IPS-18c (cell line): ENCODE results near the gene MPDU1.
A peak's percentile ranks its signal among the peaks of the same experiment; 100 is the strongest.

Source experiments
- H3K4me3 ChIP-seq: 2 replicates; pipeline ENCODE4 v1.7.0; 2013; ENCODE audit warnings: low read depth, mild to moderate bottlenecking, low read length, moderate library complexity; ENCODE audit not compliant: insufficient read depth
- H3K9me3 ChIP-seq: one replicate; pipeline ENCODE4 v1.6.1; 2013; ENCODE audit warnings: mild to moderate bottlenecking, low read length, moderate library complexity; ENCODE audit not compliant: control insufficient read depth, insufficient read depth

MPDU1 gene

DNA sequence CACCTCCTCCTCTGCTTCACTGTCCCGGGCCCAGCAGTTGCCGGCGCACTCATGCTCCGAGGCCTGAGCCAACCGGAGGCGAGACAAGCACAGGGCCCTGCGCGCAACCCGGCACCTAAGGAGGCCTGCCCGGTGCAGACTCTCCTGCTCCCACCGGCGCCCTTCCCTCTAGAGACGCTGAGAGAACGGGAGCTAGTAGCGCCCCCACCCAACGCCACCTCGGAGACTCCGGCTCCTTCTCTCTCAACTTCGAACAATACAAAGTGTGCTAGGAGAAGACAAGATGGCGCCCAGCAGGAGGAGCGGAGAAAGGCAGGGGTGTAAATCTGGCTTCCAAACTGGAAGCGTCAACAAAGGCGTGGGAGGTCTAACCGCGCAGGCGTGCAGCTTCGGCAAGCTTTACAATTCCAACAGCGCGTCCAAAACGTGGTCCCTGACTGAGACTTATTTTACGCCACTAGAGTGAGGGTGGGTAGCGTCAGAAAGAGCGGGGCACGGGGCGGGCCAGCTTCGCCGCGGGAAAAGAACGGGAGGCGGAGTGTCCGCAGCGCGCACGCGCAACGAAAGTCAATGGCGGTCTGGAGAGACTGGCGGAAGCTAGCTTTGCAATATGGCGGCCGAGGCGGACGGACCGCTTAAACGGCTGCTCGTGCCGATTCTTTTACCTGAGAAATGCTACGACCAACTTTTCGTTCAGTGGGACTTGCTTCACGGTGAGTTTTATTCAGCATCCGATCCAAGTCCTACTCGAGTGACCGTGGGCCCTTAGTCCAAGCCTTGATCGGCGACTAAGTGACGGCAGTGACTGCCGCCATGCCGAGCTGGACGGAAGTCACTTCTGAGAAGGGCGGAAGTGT, at the start of gene MPDU1:
Gene MPDU1 (plus strand): TSS at position 600 of the 857 bp plus-strand sequence. CDS start 11 bp downstream, at position 611.
- Histone ChIP-seq H3K4me3 (peak within 1 kb of the TSS; percentile 67), H3K9me3 (no peaks in the 10 kb centered on the region)

GRCh38 chr17:7538050-7538449, 45.6 kb upstream of the MPDU1 start:
- H3K4me3 ChIP-seq = no peak overlapping the region
- H3K9me3 ChIP-seq = no peaks in the 10 kb centered on the region

DNA sequence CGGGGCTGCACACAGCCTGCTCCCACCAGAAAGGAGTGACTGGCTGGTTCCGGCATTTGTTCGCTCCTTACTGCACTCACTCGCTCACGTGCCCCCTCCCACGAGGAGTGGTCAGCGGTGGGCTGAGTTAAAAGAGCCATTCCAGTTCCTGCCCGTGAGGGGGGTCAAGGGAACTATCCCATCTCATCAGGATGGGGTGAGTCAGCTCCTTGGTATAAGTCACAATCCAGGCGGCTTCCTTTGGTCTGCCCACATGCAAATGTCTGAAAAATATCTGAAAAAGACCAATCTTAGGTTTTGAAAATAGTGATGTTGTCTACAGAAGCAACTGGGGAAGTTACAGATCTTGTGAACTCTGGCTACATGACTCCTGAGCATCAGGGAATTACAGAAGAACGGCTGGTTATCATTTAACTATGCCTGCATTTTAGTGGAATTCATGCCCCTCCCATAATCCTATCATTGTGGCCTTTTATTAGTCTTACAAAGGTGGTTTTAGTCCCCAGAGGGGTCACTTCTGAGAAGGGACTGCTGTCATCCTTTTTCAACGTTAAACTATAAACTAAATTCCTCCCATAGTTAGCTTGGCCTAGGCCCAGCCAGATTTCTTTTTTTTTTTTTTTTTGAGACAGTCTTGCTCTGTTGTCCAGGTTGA, 44.6 kb upstream of the MPDU1 start:
- Histone ChIP-seq H3K4me3 (no peak overlapping the region), H3K9me3 (no peaks in the 10 kb centered on the region)

GRCh38 chr17:7541074-7541621, 42.5 kb upstream of the MPDU1 start:
- Histone ChIP-seq H3K9me3 (no peaks in the 10 kb centered on the region), H3K4me3 (no peak overlapping the region)

DNA sequence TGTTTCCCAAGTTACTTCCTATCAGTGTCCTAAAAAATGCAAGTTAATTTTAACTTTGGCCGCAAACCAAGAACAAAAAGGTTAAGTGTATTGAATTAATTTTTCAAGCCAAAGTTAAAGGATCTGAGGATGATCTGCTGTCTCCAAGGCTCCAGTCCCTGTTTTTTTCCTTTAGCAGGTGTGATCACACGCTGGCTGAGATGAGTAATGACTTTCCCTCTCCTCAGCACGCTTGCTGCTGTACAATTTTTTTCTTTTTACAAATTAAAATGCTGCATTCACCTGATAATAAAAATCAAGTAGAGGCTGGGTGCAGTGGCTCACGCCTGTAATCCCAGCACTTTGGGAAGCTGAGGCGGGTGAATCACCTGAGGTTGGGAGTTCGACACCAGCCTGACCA, 38.7 kb upstream of the MPDU1 start:
- H3K4me3 ChIP-seq = no peak overlapping the region
- no peaks in the 10 kb centered on the region for H3K9me3 ChIP-seq

GRCh38 chr17:7548585-7549400, 34.9 kb upstream of the MPDU1 start, which contains the start of gene TNFSF12:
TSS of gene TNFSF12 (plus strand) at chr17:7549058. CDS start at chr17:7549154, 96 bp downstream.
- peak within 1 kb of the TSS; percentile 53 for H3K4me3 ChIP-seq

DNA sequence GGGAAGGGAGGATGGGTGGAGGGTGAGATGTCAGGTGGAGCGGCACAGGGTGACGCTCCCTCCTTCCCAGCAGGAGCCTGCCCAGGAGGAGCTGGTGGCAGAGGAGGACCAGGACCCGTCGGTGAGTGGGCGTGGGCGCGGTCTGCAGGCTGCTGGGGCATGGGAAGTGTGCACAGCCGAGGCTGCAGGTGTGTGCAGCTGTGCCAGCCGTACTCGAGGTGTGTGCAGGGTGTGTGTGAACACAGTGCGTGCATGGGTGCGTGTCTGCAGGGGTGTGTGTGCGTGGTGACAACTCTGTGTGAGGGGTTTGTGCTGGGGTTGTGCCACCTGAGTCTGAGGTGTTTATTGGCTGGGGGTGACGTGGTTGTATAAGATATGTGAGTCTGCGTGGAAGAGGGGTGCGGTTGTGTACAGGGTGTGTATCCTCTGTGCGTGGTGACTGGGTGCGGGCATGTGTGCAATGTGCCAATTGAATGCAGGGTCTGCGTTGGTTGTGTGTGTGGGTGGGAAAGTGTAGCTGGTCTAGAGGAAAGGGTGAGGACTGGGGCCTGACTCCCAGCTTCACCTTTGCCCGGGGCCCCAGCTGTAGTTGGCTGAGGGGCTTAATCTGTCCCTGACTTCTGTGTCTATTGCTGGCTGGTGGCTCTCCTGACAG, 34.1 kb upstream of the MPDU1 start:
- peak overlapping the region; percentile 53 for H3K4me3 ChIP-seq
- no peaks in the 10 kb centered on the region for H3K9me3 ChIP-seq

More at GRCh38 chr17:7548585-7549400, 34.9 kb upstream of the MPDU1 start, which contains the start of gene TNFSF12:
- H3K9me3 ChIP-seq = no peaks in the 10 kb centered on the region

- Histone ChIP-seq H3K9me3 (no peaks in the 10 kb centered on the region), H3K4me3 (no peak overlapping the region)
Observed at GRCh38 chr17:7550344-7550743, 33.3 kb upstream of the MPDU1 start.

DNA sequence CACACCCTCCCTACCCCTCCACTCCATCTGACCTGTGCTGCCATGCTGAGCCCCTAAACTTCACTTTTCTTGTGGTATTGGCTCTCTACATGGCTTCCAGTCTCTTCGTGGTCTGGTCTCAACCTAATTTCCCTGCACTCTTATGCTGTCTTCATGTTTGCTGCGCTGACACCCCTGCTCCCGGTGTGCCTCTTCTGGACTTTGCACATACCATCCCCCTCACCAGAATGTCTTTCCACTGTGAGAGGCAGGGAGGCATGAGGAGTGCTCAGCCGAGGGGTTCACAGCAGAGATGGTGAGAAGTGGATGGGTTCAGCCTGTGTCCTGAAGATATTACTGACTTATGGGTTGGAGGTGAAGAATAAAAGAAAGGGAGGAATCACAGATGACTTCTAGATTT, 32.3 kb upstream of the MPDU1 start:
- Histone ChIP-seq H3K4me3 (no peak overlapping the region), H3K9me3 (no peaks in the 10 kb centered on the region)

DNA sequence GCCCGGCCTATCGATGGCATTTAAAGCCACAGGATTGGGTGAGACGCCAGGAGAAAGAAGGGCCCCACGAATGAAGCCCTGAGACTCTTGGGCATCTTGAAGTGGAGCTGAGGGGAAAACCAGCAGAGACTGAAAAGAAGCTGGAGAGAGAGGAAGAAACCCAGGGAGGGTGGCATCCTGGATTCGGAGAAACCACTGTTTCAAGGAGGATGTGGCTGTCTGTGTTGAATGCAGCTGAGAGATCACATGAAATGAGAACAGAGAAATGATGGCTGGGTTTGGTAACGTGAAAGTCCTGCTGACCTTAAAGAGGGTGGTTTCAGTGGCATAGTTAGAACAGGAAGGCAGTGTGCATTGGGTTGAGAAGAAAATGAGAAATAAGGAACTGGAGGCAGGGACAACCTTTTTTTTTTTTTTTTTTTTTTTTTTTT, 31.0 kb upstream of the MPDU1 start:
- H3K4me3 ChIP-seq = no peak overlapping the region
- no peaks in the 10 kb centered on the region for H3K9me3 ChIP-seq

DNA sequence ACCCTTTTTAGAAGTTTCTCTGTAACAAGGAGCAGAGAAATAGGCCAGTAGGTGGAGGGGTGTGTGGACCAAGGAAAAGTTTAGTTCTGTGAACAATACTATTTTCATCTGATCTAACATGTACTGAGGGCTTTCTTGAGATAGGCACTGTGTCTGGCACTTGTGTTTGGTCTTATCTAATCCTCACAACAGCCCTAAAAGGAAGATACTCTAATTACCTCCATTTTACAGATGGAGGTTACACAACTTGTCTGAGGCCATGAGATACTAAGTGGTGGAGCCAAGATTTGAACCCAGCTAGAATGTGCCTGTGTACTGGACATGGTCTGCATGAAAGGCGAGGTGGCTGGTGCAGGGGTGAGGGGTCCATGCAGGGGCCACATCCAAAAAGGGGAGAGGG, 30.3 kb upstream of the MPDU1 start:
- H3K9me3 ChIP-seq = no peaks in the 10 kb centered on the region
- H3K4me3 ChIP-seq = no peak overlapping the region

GRCh38 chr17:7555320-7555948, 28.2 kb upstream of the MPDU1 start:
- H3K4me3 ChIP-seq = no peak overlapping the region
- H3K9me3 ChIP-seq = no peaks in the 10 kb centered on the region

- Histone ChIP-seq H3K4me3 (no peak overlapping the region), H3K9me3 (no peaks in the 10 kb centered on the region)
Observed at GRCh38 chr17:7556627-7557026, 27.0 kb upstream of the MPDU1 start.

DNA sequence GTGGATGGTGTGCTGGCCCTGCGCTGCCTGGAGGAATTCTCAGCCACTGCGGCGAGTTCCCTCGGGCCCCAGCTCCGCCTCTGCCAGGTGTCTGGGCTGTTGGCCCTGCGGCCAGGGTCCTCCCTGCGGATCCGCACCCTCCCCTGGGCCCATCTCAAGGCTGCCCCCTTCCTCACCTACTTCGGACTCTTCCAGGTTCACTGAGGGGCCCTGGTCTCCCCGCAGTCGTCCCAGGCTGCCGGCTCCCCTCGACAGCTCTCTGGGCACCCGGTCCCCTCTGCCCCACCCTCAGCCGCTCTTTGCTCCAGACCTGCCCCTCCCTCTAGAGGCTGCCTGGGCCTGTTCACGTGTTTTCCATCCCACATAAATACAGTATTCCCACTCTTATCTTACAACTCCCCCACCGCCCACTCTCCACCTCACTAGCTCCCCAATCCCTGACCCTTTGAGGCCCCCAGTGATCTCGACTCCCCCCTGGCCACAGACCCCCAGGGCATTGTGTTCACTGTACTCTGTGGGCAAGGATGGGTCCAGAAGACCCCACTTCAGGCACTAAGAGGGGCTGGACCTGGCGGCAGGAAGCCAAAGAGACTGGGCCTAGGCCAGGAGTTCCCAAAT, 26.4 kb upstream of the MPDU1 start:
- no peak overlapping the region; the same call in 1 of the 2 replicates for H3K4me3 ChIP-seq
- no peaks in the 10 kb centered on the region for H3K9me3 ChIP-seq

DNA sequence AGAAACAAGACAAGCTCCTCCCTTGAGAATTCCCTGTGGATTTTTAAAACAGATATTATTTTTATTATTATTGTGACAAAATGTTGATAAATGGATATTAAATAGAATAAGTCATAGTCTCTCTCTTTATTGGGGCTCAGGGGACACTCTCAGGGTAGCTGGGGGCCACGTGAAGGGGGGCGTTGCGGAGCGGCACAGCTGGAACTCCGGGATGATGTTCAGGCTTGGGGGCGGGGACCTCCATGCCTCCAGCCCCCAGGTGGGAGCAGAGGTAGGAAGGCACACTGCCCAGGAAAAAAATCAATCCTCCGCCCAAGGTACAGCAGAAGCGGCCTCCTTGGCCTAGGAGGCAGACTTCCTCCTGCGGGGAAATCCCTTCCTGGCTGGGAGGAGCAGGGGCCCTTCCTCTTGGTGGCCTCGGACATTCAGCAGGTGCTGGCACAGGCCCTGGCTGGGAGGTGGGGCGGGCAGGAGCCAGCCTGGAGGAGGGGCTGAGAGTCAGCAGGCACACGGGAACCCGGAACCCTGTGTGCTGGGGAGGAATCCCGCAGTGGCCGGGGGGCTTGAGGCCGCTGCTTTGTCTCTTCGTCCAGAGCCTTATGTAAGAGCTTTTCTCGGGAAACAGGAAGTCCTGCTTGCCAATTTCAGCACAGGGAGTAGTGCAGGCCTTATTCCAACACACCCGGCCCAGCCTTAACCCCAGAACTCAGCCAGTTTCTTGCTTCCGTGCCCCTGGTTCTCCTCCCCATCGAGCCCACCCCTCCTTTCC, 25.7 kb upstream of the MPDU1 start:
- Histone ChIP-seq H3K9me3 (no peaks in the 10 kb centered on the region), H3K4me3 (peak overlapping the region; percentile 28; the same call in 1 of the 2 replicates)
